Measurements from ENCODE around the gene FBXO22. TPM values are rescaled to one million over a fixed set of nuclear protein-coding genes. Genes with fewer than 3 reads are reported as not detected.
"Not testable (repeated sequence)": the region's sequence is repeated elsewhere in the genome, so short reads cannot be mapped to it uniquely, and the experiment has no call there.

Gene FBXO22
- total RNA-seq, 6 experiments from 2014 or later: 17.3 to 26.6 (median 20.0) TPM

DNA sequence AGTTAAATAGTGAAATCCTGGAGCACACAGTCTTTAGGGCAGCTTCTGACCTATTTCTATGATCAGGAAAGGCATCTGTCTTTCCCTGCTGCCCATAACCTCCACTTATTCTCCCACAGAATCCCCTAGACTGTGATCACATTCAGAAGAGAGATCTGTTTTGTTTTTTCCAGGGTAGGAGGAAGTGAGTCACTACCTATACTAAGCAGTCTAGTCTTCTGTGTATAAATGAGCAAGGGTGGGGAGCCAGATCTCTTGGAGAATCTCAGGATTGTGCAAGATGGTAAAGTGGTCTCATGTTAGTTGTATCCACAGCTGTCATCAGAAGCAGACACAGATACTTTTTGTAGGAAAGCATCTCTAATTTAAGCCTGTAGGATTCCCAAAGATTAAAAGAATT, 11.8 kb upstream of the FBXO22 start:
- peak in 2 of 4 donors; percentile 52 to 63 for ATAC-seq
- TF ChIP-seq CTCF (IDR thresholded peaks at IDR 0.05) (no peak), POLR2A (IDR thresholded peaks at IDR 0.05) (no peak)
- H3K36me3 ChIP-seq: no peaks in the 10 kb centered on the region
- no peak overlapping the region for H3K4me3 ChIP-seq
- intact Hi-C loops (cut with DNase I): no loop called here
- H3K9me3 ChIP-seq: no peaks in the 10 kb centered on the region
- no peak overlapping the region for H3K27ac ChIP-seq
- H3K27me3 ChIP-seq: no peaks in the 10 kb centered on the region
- no peak for DNase-seq
- no peaks in the 10 kb centered on the region for H3K4me1 ChIP-seq

DNA sequence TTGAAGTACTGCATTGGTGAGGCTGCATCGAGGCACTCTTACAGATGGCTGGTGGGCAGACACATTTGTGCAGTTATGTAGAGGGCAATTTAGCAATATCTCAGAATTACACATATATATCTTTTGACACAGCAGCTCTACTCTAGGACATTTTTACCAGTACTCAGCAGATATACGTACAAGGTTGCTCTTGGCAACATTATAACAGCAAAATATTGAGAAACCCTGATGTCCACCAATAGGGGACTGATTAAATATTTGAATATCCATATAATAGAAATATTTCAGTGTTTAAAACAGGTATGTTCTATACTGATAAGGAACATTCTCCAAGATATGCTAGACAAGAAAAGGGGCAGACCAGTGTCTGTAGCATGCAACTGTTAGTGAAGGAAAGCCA, 7.9 kb upstream of the FBXO22 start:
- DNase-seq: no peak
- Histone ChIP-seq H3K36me3 (peaks cover 0 to 3% (median 0%) of the 10 kb centered on the region in 4 donors), H3K27ac (no peak overlapping the region), H3K4me1 (peaks cover 0 to 9% (median 0%) of the 10 kb centered on the region in 4 donors), H3K27me3 (no peaks in the 10 kb centered on the region), H3K9me3 (no peaks in the 10 kb centered on the region), H3K4me3 (no peak overlapping the region)
- 40% methylated on average over 1 of the region's 2 CpGs for WGBS (ENCODE audit: insufficient coverage, low coverage, low lambda C conversion rate, missing lambda C conversion rate)
- intact Hi-C loops (cut with DNase I): no loop called here
- no peak for ATAC-seq
- TF ChIP-seq POLR2A (IDR thresholded peaks at IDR 0.05): no peak
- no peak for TF ChIP-seq CTCF (IDR thresholded peaks at IDR 0.05)

GRCh38 chr15:75900577-75900976, 3.1 kb upstream of the FBXO22 start:
- intact Hi-C loops (cut with DNase I): no loop called here
- TF ChIP-seq POLR2A (IDR thresholded peaks at IDR 0.05) (no peak), CTCF (IDR thresholded peaks at IDR 0.05) (no peak)

DNA sequence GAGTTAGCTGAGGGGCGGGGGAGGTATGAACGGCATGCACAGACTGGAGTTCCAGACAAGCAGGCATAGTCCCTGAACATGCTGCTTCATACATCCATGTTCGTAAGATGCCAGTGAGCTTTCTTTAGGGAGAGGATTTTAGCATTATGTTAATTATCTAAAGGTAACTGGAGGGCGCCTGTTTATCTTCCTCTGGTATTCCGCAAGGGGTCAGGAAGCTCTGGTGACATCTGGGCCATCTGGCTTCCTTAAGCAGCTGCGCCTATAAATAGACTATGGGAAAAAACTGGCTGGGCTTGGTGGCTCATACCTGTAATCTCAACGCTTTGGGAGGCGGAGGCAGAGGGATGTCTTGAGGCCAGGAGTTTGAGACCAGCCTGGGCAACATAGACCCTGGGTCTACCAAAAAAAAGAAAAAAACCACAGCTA, 1.5 kb upstream of the FBXO22 start:
- intact Hi-C loops (cut with DNase I): no loop called here
- Histone ChIP-seq H3K36me3 (peaks cover 0 to 8% (median 1%) of the 10 kb centered on the region in 4 donors), H3K9me3 (no peaks in the 10 kb centered on the region), H3K27me3 (no peaks in the 10 kb centered on the region), H3K27ac (no peak overlapping the region), H3K4me1 (peaks cover 0 to 20% (median 0%) of the 10 kb centered on the region in 4 donors), H3K4me3 (no peak overlapping the region)
- no peak for DNase-seq
- no peak for ATAC-seq
- TF ChIP-seq POLR2A (IDR thresholded peaks at IDR 0.05) (no peak), CTCF (IDR thresholded peaks at IDR 0.05) (no peak)
- 50% methylated on average over 7 of the region's 8 CpGs for WGBS (ENCODE audit: insufficient coverage, low coverage, low lambda C conversion rate, missing lambda C conversion rate)

More at GRCh38 chr15:75900577-75900976, 3.1 kb upstream of the FBXO22 start:
- H3K27ac ChIP-seq: no peak overlapping the region
- no peaks in the 10 kb centered on the region for H3K9me3 ChIP-seq
- no peak for ATAC-seq
- no peak overlapping the region for H3K4me3 ChIP-seq
- H3K36me3 ChIP-seq: peaks cover 0 to 3% (median 0%) of the 10 kb centered on the region in 4 donors
- H3K4me1 ChIP-seq: peaks cover 0 to 17% (median 0%) of the 10 kb centered on the region in 4 donors
- H3K27me3 ChIP-seq: no peaks in the 10 kb centered on the region
- no peak for DNase-seq

- no peak for DNase-seq
- 75% methylated on average over 4 of the region's 5 CpGs for WGBS (ENCODE audit: insufficient coverage, low coverage, low lambda C conversion rate, missing lambda C conversion rate)
- Histone ChIP-seq H3K27ac (no peak overlapping the region), H3K9me3 (no peaks in the 10 kb centered on the region), H3K4me3 (no peak overlapping the region), H3K36me3 (peaks cover 0 to 8% (median 0%) of the 10 kb centered on the region in 4 donors), H3K4me1 (peaks cover 0 to 17% (median 0%) of the 10 kb centered on the region in 4 donors), H3K27me3 (no peaks in the 10 kb centered on the region)
- intact Hi-C loops (cut with DNase I): no loop called here
- no peak for ATAC-seq
- TF ChIP-seq CTCF (IDR thresholded peaks at IDR 0.05) (no peak), POLR2A (IDR thresholded peaks at IDR 0.05) (no peak)
Measured at GRCh38 chr15:75905231-75905630, 1.6 kb downstream of the FBXO22 start.

- H3K27me3 ChIP-seq; H3K9me3 ChIP-seq; intact Hi-C loops (cut with DNase I); ATAC-seq; H3K4me3 ChIP-seq; H3K4me1 ChIP-seq; H3K27ac ChIP-seq; DNase-seq: not testable (repeated sequence)
- 93% methylated on average over 3 of the region's 3 CpGs for WGBS (ENCODE audit: insufficient coverage, low coverage, low lambda C conversion rate, missing lambda C conversion rate)
- peaks cover 0 to 27% (median 7%) of the 10 kb centered on the region in 4 donors for H3K36me3 ChIP-seq
Measured at GRCh38 chr15:75910355-75910754, 6.7 kb downstream of the FBXO22 start.
